GM20000 (cell line): ENCODE data around the gene TRIM47.

ENCODE experiments used
- DNase-seq: peaks from one replicate; pipeline ENCODE4 v3.0.0; 2012; ENCODE audit warnings: low spot score
- CTCF ChIP-seq: IDR thresholded peaks from 2 replicates; pipeline ENCODE4 v1.5.1; 2012; ENCODE audit warnings: mild to moderate bottlenecking, control low read depth; ENCODE audit errors: extremely low read depth, missing control alignments

The TRIM47 gene

GRCh38 chr17:75848523-75849278, 29.7 kb downstream of the TRIM47 start:
- peak; percentile 61 for TF ChIP-seq CTCF
- peak; percentile 56 for DNase-seq

GRCh38 chr17:75847614-75848522, 30.5 kb downstream of the TRIM47 start:
- no peak for TF ChIP-seq CTCF
- no peak for DNase-seq

GRCh38 chr17:75846692-75847613, 31.4 kb downstream of the TRIM47 start:
- no peak for TF ChIP-seq CTCF
- DNase-seq = no peak

GRCh38 chr17:75845933-75846691, 32.3 kb downstream of the TRIM47 start:
- TF ChIP-seq CTCF = no peak
- no peak for DNase-seq

- peak; percentile 90 for DNase-seq
- peak; percentile 76 for TF ChIP-seq CTCF
These were observed 33.2 kb downstream of the TRIM47 start for GRCh38 chr17:75845058-75845711.

GRCh38 chr17:75844530-75845057, 33.8 kb downstream of the TRIM47 start:
- peak; percentile 41 for DNase-seq

More at GRCh38 chr17:75844530-75845057, 33.8 kb downstream of the TRIM47 start:
- no peak for TF ChIP-seq CTCF
